ENCODE measurements around the gene PSMC3. TPM values are rescaled to one million over a fixed set of nuclear protein-coding genes. Genes with fewer than 3 reads are reported as not detected.

PSMC3 gene
- polyA plus RNA-seq (2013, experiment 1 of 2), result 136 TPM
- 143 TPM for polyA plus RNA-seq (2013, experiment 2 of 2)

GRCh38 chr11:47426062-47426956 is at the start of gene PSMC3:
PSMC3 (minus strand) TSS chr11:47426439; CDS start chr11:47426279, 160 bp downstream.
- Histone ChIP-seq H3K23ac (ENCODE audit: low read length) (no peak within 1 kb of the TSS), H3K4ac (ENCODE audit: low read depth, low read length) (peak within 1 kb of the TSS; percentile 73), H2BK5ac (ENCODE audit: low read length) (peak within 1 kb of the TSS; percentile 76), H3K79me1 (ENCODE audit: low read length) (peaks cover 17% of the 10 kb centered on the region), H2BK120ac (ENCODE audit: low read depth, low read length) (peak within 1 kb of the TSS; percentile 62), H3K27me3 (ENCODE audit: insufficient read depth, low read length, poor library complexity) (no peaks in the 10 kb centered on the region), H3K36me3 (ENCODE audit: control insufficient read depth, insufficient read depth, low read length) (peaks cover 12% of the 10 kb centered on the region), H3K27ac (ENCODE audit: low read depth, low read length) (no peak within 1 kb of the TSS), H3K56ac (ENCODE audit: low read length) (peak within 1 kb of the TSS; percentile 95), H4K8ac (ENCODE audit: low read depth, low read length) (no peak within 1 kb of the TSS), H3K4me2 (ENCODE audit: low read length) (peak within 1 kb of the TSS; percentile 78), H2BK15ac (replicated peaks; ENCODE audit: low read depth) (no peak within 1 kb of the TSS), H4K5ac (ENCODE audit: low read length) (peak within 1 kb of the TSS; percentile 84), H3K4me3 (ENCODE audit: low read length) (peak within 1 kb of the TSS; percentile 93), H2AK5ac (ENCODE audit: low read length) (no peak within 1 kb of the TSS), H3K9ac (ENCODE audit: low read length) (peak within 1 kb of the TSS; percentile 95), H3K79me2 (ENCODE audit: control insufficient read depth, insufficient read depth, low read length) (peaks cover 14% of the 10 kb centered on the region), H3K4me1 (ENCODE audit: control insufficient read depth, low read depth, low read length) (no peaks in the 10 kb centered on the region), H3K18ac (ENCODE audit: low read length) (peak within 1 kb of the TSS; percentile 88)
- WGBS (ENCODE audit: extremely low coverage, insufficient coverage, low lambda C conversion rate), result no CpG with 5 or more reads among the region's 62 CpGs
- peak; percentile 97 for DNase-seq

DNA sequence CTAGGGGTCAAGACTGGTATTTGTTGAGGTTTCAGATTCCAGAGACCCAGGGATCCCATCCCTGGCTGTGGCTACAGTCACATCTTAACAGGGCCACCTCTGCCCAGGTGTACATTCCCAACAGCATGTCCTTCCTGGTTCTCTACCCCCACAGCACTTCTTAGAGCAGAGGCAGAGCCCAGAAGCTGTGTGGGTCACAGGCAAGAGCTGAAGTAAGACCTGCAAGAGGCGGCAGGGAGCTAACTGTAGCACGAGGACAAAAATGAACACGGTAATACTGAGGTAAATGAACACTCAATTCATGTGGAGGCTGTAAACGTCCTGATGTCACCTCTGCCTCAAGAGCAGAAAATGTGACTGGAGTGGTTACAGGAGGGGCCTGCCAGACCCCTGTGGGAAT is 44.4 kb upstream of the PSMC3 start:
- H3K27me3 ChIP-seq (ENCODE audit: insufficient read depth, low read length, poor library complexity), result no peaks in the 10 kb centered on the region
- no peaks in the 10 kb centered on the region for H3K4me1 ChIP-seq (ENCODE audit: control insufficient read depth, low read depth, low read length)
- H3K18ac ChIP-seq (ENCODE audit: low read length), result no peak overlapping the region
- no peak overlapping the region for H2BK15ac ChIP-seq (replicated peaks; ENCODE audit: low read depth)
- no peak overlapping the region for H3K27ac ChIP-seq (ENCODE audit: low read depth, low read length)
- H3K56ac ChIP-seq (ENCODE audit: low read length), result no peak overlapping the region
- no peak overlapping the region for H4K8ac ChIP-seq (ENCODE audit: low read depth, low read length)
- H2AK5ac ChIP-seq (ENCODE audit: low read length), result no peak overlapping the region
- no peak overlapping the region for H4K5ac ChIP-seq (ENCODE audit: low read length)
- no peak overlapping the region for H3K23ac ChIP-seq (ENCODE audit: low read length)
- H2BK120ac ChIP-seq (ENCODE audit: low read depth, low read length), result no peak overlapping the region
- H3K79me2 ChIP-seq (ENCODE audit: control insufficient read depth, insufficient read depth, low read length), result peaks cover 11% of the 10 kb centered on the region
- no CpG with 5 or more reads among the region's 4 CpGs for WGBS (ENCODE audit: extremely low coverage, insufficient coverage, low lambda C conversion rate)
- H3K9ac ChIP-seq (ENCODE audit: low read length), result no peak overlapping the region
- peaks cover 31% of the 10 kb centered on the region for H3K36me3 ChIP-seq (ENCODE audit: control insufficient read depth, insufficient read depth, low read length)
- H3K79me1 ChIP-seq (ENCODE audit: low read length), result peaks cover 30% of the 10 kb centered on the region
- H3K4me3 ChIP-seq (ENCODE audit: low read length), result no peak overlapping the region
- H3K4me2 ChIP-seq (ENCODE audit: low read length), result no peak overlapping the region
- no peak overlapping the region for H2BK5ac ChIP-seq (ENCODE audit: low read length)
- DNase-seq, result no peak
- H3K4ac ChIP-seq (ENCODE audit: low read depth, low read length), result no peak overlapping the region

GRCh38 chr11:47469361-47470179 is 43.3 kb upstream of the PSMC3 start:
- peaks cover 24% of the 10 kb centered on the region for H3K36me3 ChIP-seq (ENCODE audit: control insufficient read depth, insufficient read depth, low read length)
- WGBS (ENCODE audit: extremely low coverage, insufficient coverage, low lambda C conversion rate), result no CpG with 5 or more reads among the region's 7 CpGs
- no peak overlapping the region for H2AK5ac ChIP-seq (ENCODE audit: low read length)
- peaks cover 11% of the 10 kb centered on the region for H3K79me2 ChIP-seq (ENCODE audit: control insufficient read depth, insufficient read depth, low read length)
- no peak overlapping the region for H3K56ac ChIP-seq (ENCODE audit: low read length)
- H3K4ac ChIP-seq (ENCODE audit: low read depth, low read length), result no peak overlapping the region
- H4K8ac ChIP-seq (ENCODE audit: low read depth, low read length), result no peak overlapping the region
- H3K4me2 ChIP-seq (ENCODE audit: low read length), result no peak overlapping the region
- no peaks in the 10 kb centered on the region for H3K27me3 ChIP-seq (ENCODE audit: insufficient read depth, low read length, poor library complexity)
- peak; percentile 72 for DNase-seq
- H2BK120ac ChIP-seq (ENCODE audit: low read depth, low read length), result no peak overlapping the region
- H3K18ac ChIP-seq (ENCODE audit: low read length), result no peak overlapping the region
- H2BK5ac ChIP-seq (ENCODE audit: low read length), result no peak overlapping the region
- H3K9ac ChIP-seq (ENCODE audit: low read length), result no peak overlapping the region
- H3K4me3 ChIP-seq (ENCODE audit: low read length), result no peak overlapping the region
- no peak overlapping the region for H3K27ac ChIP-seq (ENCODE audit: low read depth, low read length)
- H3K23ac ChIP-seq (ENCODE audit: low read length), result no peak overlapping the region
- H4K5ac ChIP-seq (ENCODE audit: low read length), result no peak overlapping the region
- H2BK15ac ChIP-seq (replicated peaks; ENCODE audit: low read depth), result no peak overlapping the region
- H3K79me1 ChIP-seq (ENCODE audit: low read length), result peaks cover 30% of the 10 kb centered on the region
- H3K4me1 ChIP-seq (ENCODE audit: control insufficient read depth, low read depth, low read length), result no peaks in the 10 kb centered on the region

GRCh38 chr11:47468598-47469214 is 42.5 kb upstream of the PSMC3 start:
- no peak overlapping the region for H2AK5ac ChIP-seq (ENCODE audit: low read length)
- DNase-seq, result no peak
- no peaks in the 10 kb centered on the region for H3K27me3 ChIP-seq (ENCODE audit: insufficient read depth, low read length, poor library complexity)
- H2BK120ac ChIP-seq (ENCODE audit: low read depth, low read length), result no peak overlapping the region
- no peak overlapping the region for H3K56ac ChIP-seq (ENCODE audit: low read length)
- no peak overlapping the region for H3K9ac ChIP-seq (ENCODE audit: low read length)
- peaks cover 11% of the 10 kb centered on the region for H3K79me2 ChIP-seq (ENCODE audit: control insufficient read depth, insufficient read depth, low read length)
- no peak overlapping the region for H3K18ac ChIP-seq (ENCODE audit: low read length)
- WGBS (ENCODE audit: extremely low coverage, insufficient coverage, low lambda C conversion rate), result no CpG with 5 or more reads among the region's 8 CpGs
- H3K4me1 ChIP-seq (ENCODE audit: control insufficient read depth, low read depth, low read length), result no peaks in the 10 kb centered on the region
- no peak overlapping the region for H3K27ac ChIP-seq (ENCODE audit: low read depth, low read length)
- no peak overlapping the region for H3K4ac ChIP-seq (ENCODE audit: low read depth, low read length)
- peaks cover 31% of the 10 kb centered on the region for H3K79me1 ChIP-seq (ENCODE audit: low read length)
- no peak overlapping the region for H3K23ac ChIP-seq (ENCODE audit: low read length)
- no peak overlapping the region for H3K4me3 ChIP-seq (ENCODE audit: low read length)
- no peak overlapping the region for H3K4me2 ChIP-seq (ENCODE audit: low read length)
- no peak overlapping the region for H2BK5ac ChIP-seq (ENCODE audit: low read length)
- no peak overlapping the region for H2BK15ac ChIP-seq (replicated peaks; ENCODE audit: low read depth)
- H4K8ac ChIP-seq (ENCODE audit: low read depth, low read length), result no peak overlapping the region
- H3K36me3 ChIP-seq (ENCODE audit: control insufficient read depth, insufficient read depth, low read length), result peaks cover 24% of the 10 kb centered on the region
- no peak overlapping the region for H4K5ac ChIP-seq (ENCODE audit: low read length)

GRCh38 chr11:47467357-47467756 is 41.1 kb upstream of the PSMC3 start:
- H2BK15ac ChIP-seq (replicated peaks; ENCODE audit: low read depth), result no peak overlapping the region
- no peak for DNase-seq
- peaks cover 18% of the 10 kb centered on the region for H3K36me3 ChIP-seq (ENCODE audit: control insufficient read depth, insufficient read depth, low read length)
- no peaks in the 10 kb centered on the region for H3K27me3 ChIP-seq (ENCODE audit: insufficient read depth, low read length, poor library complexity)
- H2AK5ac ChIP-seq (ENCODE audit: low read length), result no peak overlapping the region
- H3K79me2 ChIP-seq (ENCODE audit: control insufficient read depth, insufficient read depth, low read length), result peaks cover 11% of the 10 kb centered on the region
- H2BK5ac ChIP-seq (ENCODE audit: low read length), result no peak overlapping the region
- H3K23ac ChIP-seq (ENCODE audit: low read length), result no peak overlapping the region
- no peak overlapping the region for H3K4me2 ChIP-seq (ENCODE audit: low read length)
- no peak overlapping the region for H3K4ac ChIP-seq (ENCODE audit: low read depth, low read length)
- H2BK120ac ChIP-seq (ENCODE audit: low read depth, low read length), result no peak overlapping the region
- no peak overlapping the region for H3K9ac ChIP-seq (ENCODE audit: low read length)
- H4K8ac ChIP-seq (ENCODE audit: low read depth, low read length), result no peak overlapping the region
- H3K27ac ChIP-seq (ENCODE audit: low read depth, low read length), result no peak overlapping the region
- no peak overlapping the region for H3K56ac ChIP-seq (ENCODE audit: low read length)
- H3K79me1 ChIP-seq (ENCODE audit: low read length), result peaks cover 31% of the 10 kb centered on the region
- WGBS (ENCODE audit: extremely low coverage, insufficient coverage, low lambda C conversion rate), result no CpG with 5 or more reads among the region's 7 CpGs
- H3K4me3 ChIP-seq (ENCODE audit: low read length), result no peak overlapping the region
- H4K5ac ChIP-seq (ENCODE audit: low read length), result no peak overlapping the region
- H3K18ac ChIP-seq (ENCODE audit: low read length), result no peak overlapping the region
- no peaks in the 10 kb centered on the region for H3K4me1 ChIP-seq (ENCODE audit: control insufficient read depth, low read depth, low read length)

Data from mesendoderm (in vitro differentiated cells).